GM21576 (cell line): ENCODE data around the gene ZNF778.
"Not testable (repeated sequence)": the region's sequence is repeated elsewhere in the genome, so short reads cannot be mapped to it uniquely, and the experiment has no call there.

Source experiments
- ATAC-seq: cut with Tn5 transposase; IDR thresholded peaks from one replicate; pipeline ENCODE4 v1.9.1; 2021; ENCODE audit warnings: mild to moderate bottlenecking, moderate library complexity; ENCODE audit not compliant: unreplicated experiment

ZNF778 gene

GRCh38 chr16:89210904-89211515, 6.5 kb upstream of the ZNF778 start:
- ATAC-seq = no peak

DNA sequence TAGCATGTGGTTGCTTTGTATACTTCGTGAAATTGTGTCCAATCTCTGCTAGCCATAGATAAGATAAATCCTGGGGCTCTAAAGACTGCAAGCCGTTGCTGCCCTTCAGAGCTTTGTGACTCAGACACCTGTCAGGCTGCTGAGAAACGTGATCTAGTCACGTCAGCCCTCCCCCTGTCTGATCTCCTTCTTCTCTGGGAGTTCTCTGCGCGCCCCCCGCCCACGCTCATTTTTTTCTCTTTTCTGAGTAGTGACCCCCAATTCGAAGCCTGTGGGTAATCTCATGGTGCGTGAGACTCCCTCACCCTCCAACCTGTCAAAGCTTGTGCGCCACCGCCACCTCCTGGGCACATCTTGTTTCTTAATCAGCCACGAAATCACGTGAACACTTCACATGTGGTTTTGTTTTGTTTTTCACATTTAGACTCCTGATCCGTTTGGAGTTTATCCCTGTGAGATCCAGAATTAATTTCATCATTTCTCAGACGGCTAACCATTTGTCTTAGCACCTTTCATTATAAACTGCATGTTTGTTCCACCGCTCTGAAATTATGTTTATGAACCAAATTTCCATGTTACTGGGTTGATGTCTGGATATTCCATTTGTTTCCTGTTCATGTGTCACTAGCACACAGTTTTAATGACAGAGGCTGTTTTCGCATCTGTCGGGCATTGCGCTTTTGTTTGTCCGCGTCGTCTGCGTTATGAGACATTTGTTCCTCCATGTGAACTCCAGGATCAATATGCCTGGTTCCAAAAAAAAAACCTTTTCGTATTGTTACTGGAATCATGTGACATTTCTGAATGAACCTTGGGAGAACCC, 977 bp upstream of the ZNF778 start:
- ATAC-seq = no peak

DNA sequence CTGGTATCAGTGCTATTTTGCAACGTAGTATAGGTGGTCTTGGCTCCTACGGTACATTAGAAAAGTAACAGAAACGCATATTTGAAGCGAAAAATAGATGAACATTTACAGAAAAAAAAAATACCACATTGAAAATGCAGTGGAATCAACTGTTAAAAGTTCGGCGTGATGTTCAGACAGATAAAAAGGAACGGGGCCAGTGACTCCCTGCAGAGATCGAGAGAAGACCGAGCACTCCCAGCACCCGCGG, 440 bp upstream of the ZNF778 start:
- no peak for ATAC-seq

GRCh38 chr16:89219365-89219764, 1.9 kb downstream of the ZNF778 start:
- no peak for ATAC-seq

DNA sequence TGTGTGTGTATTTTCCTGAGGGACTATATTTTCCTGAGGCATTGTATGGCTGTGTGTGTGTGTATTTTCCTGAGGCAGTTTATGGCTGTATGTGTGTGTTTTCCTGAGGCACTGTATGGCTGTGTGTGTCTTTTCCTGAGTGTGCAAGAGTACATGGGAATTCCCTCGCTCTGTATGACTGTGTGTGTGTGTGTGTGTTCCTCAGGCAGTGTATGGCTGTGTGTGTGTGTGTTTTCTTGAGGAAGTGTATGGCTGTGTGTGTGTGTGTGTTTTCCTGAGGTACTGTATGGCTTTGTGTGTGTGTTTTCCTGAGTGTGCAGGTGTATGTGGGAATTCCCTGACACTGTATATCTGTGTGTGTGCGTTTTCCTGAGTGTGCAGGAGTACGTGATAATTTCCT, 4.1 kb downstream of the ZNF778 start:
- ATAC-seq = no peak

GRCh38 chr16:89222931-89223330, 5.4 kb downstream of the ZNF778 start:
- no peak for ATAC-seq

DNA sequence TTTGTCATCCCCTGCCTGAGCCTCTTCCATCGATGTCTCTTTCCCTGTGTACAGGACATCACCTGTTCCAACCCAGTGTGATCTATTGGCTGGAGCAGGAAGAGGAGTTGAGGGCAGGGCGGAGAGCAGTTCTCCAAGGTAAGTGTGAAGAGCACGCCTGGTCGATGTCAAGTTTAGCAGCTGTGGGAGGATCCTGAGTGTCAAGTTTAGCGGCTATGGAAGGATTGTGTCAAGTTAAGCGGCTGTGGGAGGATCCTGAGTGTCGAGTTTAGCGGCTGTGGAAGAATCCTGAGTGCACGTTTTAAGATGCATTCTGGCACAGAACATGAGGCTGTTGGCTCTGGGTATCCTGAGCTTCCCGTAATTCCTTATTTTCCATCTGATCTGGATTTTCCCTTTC, 7.2 kb downstream of the ZNF778 start:
- no peak for ATAC-seq

DNA sequence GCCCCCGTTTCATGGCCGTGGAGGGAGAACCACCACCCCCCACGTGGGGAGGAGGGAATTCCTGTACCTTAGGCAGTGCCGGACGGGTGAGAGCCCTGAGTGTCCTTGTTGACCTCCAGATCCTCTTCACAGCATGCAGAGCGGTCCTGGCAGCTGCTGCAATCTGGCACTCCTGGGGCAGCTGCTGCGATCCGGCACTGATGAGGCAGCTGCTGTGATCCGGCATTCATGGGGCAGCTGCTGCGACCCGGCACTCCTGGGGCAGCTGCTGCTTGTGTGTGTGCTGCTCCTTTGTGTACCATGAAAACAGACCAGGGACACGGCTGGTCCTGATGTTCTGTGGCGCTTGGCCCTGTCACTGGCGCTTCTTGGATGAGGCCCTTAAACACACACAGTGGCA, 12.8 kb downstream of the ZNF778 start:
- ATAC-seq = no peak

GRCh38 chr16:89232107-89232506, 14.6 kb downstream of the ZNF778 start:
- ATAC-seq = no peak

- ATAC-seq = no peak
These were observed 16.4 kb downstream of the ZNF778 start for GRCh38 chr16:89233678-89234490.

DNA sequence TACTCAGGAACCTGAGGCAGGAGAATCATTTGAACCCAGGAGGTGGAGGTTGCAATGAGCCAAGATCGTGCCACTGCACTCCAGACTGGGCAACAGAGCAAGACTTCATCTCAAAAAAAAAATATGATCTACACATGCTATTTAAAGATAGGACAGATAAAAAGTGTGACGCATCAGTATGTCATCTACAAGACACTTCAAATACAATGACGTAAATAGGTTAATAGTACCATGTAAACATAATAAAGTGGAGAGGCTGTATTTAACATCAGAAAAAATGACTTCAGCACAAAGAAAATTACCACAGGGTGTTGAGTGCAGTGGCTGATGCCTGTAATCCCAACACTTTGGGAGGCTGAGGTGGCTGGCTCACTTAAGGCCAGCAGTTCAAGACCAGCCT, 20.2 kb downstream of the ZNF778 start:
- no peak for ATAC-seq

DNA sequence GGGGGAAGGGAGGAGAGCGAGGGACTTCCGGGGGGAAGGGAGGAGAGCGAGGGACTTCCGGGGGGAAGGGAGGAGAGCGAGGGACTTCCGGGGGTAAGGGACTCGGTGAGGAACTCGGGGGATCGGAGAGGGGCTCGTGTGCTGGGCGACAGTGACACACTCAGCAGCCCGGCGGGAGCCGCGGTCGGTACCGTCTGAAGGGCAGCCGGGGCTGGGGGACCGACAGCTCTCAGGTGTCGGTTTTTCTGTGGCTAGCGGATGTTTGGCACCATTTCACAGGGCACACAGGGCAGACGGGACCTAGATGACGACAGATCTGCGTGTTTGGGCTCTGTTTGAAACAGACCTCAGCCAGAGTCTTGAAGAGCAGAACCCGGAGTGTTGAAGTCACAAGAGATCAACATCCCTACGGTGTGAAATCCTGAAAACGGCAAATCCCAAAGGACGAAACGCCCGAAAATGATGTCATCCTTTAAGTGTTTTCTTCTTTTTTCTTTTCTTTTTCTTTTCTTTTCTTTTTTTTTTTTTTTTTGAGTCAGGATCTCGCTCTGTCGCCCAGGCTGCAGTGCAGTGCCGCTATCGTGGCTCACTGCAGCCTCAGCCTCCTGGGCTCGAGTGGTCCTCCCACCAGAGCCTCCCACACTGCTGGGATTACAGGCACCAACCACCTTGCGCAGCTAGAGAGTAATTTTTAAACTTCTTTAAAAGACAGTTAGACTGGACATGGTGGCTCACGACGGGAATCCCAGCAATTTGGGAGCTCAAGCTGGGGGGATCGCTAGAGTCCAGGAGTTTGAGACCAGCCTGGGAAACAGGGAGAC, 23.9 kb downstream of the ZNF778 start:
- ATAC-seq = peak; percentile 57

GRCh38 chr16:89242795-89243200, 25.3 kb downstream of the ZNF778 start:
- no peak for ATAC-seq

GRCh38 chr16:89243664-89244063, 26.2 kb downstream of the ZNF778 start:
- ATAC-seq = no peak

GRCh38 chr16:89244264-89244663, 26.8 kb downstream of the ZNF778 start:
- ATAC-seq = not testable (repeated sequence)

DNA sequence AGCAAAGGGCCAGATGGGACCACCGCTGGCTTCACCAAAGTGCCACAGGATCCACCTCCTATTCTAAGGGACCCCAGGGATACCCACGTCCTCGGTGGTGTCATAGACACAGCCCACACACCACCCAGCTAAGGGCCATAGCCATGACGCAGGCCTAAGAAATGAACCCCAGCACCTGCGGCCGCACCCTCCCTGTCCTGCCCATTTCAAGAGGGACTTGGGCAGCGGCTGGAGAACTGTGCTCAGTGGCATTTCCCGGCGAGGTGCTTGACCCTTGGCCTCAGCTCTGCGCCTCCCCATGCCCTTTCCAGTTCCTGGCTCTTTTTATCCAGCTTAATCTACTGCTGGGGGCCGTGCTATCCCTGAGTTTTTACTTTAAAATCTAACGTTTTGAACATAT, 27.3 kb downstream of the ZNF778 start:
- no peak for ATAC-seq

DNA sequence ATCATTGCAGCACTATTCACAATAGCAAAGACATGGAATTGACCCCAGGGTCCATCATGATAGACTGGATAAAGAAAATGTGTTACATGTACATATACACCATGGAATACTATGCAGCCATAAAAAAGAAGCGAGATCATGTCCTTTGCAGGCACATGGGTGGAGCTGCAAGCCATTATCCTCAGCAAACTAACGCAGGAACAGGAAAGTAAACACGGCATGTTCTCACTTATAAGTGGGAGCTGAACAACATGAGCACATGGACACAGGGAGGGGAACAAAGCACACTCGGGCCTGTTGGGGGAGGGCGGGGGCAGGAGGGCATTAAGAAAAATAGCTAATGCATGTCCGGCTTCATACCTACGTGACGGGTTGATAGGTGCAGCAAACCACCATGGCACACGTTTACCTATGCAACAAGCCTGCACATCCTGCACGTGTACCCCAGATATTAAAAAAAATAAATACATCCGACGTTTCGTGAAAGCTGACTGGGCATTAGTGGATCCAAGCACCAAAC, 28.9 kb downstream of the ZNF778 start:
- ATAC-seq = no peak

- peak; percentile 73 for ATAC-seq
These were observed 29.6 kb downstream of the ZNF778 start for GRCh38 chr16:89246903-89247733.

- ATAC-seq = peak; percentile 21
These were observed 30.2 kb downstream of the ZNF778 start for GRCh38 chr16:89247734-89248075.
